CD14-positive monocyte (primary cell): ENCODE results near the gene RRAS. TPM values are rescaled to one million over a fixed set of nuclear protein-coding genes. Genes with fewer than 3 reads are reported as not detected.

Experiments
- DNase-seq, 3 donors: peaks; one replicate each; pipeline ENCODE4 v3.0.0-alpha.2; 2011 to 2022
- H2AFZ ChIP-seq: 2 replicates; pipeline ENCODE4 v1.6.0; 2012; ENCODE audit warnings: mild to moderate bottlenecking, low read depth, low read length, inconsistent platforms; ENCODE audit not compliant: insufficient read depth, poor library complexity, severe bottlenecking
- H3K27ac ChIP-seq, 2 donors: 1 replicate in 1 of 2; 2 replicates in 1 of 2; pipeline ENCODE4 v1.5.1; 2012 to 2013; ENCODE audit warnings: low read length in 2 of 2, control low read depth in 1 of 2, inconsistent platforms in 1 of 2, low read depth in 1 of 2, mild to moderate bottlenecking in 1 of 2
- H3K27me3 ChIP-seq, 2 donors: one replicate each; pipeline versions ENCODE4 v1.6.0 to v1.6.1; 2011 to 2013; ENCODE audit warnings: low read length in 2 of 2; ENCODE audit not compliant: control insufficient read depth in 2 of 2, insufficient read depth in 2 of 2
- H3K36me3 ChIP-seq, 2 donors: replicated peaks in 1 of 2; 1 replicate in 1 of 2; 2 replicates in 1 of 2; pipeline versions ENCODE4 v1.5.1 to v1.6.1; 2012 to 2013; ENCODE audit warnings: low read length in 2 of 2, control low read depth in 1 of 2, inconsistent platforms in 1 of 2, mild to moderate bottlenecking in 1 of 2; ENCODE audit not compliant: insufficient read depth in 2 of 2, control insufficient read depth in 1 of 2
- H3K4me1 ChIP-seq, 2 donors: 1 replicate in 1 of 2; 2 replicates in 1 of 2; pipeline versions ENCODE4 v1.5.1 to v1.6.1; 2012 to 2013; ENCODE audit warnings: low read length in 2 of 2, control low read depth in 1 of 2, inconsistent platforms in 1 of 2, mild to moderate bottlenecking in 1 of 2, moderate library complexity in 1 of 2; ENCODE audit not compliant: insufficient read depth in 2 of 2, control insufficient read depth in 1 of 2
- H3K4me2 ChIP-seq: replicated peaks from 2 replicates; pipeline ENCODE3; 2012; ENCODE audit warnings: low read length, moderate library complexity, mild to moderate bottlenecking; ENCODE audit not compliant: poor library complexity, severe bottlenecking; ENCODE audit errors: extremely low read depth
- H3K4me3 ChIP-seq, 3 experiments: fragments of 200-600 bp in 1 of 3; sonication (generic) in 1 of 3; replicated peaks in 1 of 3; 1 replicate in 2 of 3; 2 replicates in 1 of 3; pipeline ENCODE4 v1.5.1; 2011 to 2013; ENCODE audit warnings: low read length in 3 of 3, mild to moderate bottlenecking in 3 of 3, control low read depth in 2 of 3, low read depth in 2 of 3, inconsistent platforms in 1 of 3, moderate library complexity in 1 of 3
- H3K79me2 ChIP-seq: 2 replicates; pipeline ENCODE4 v1.6.0; 2012; ENCODE audit warnings: mild to moderate bottlenecking, control low read depth, inconsistent platforms, low read length, moderate library complexity; ENCODE audit not compliant: insufficient read depth
- H3K9ac ChIP-seq: 2 replicates; pipeline ENCODE4 v1.6.0; 2017; ENCODE audit warnings: low read length, mild to moderate bottlenecking; ENCODE audit not compliant: insufficient read depth, poor library complexity, severe bottlenecking
- H3K9me3 ChIP-seq, 2 donors: replicated peaks in 1 of 2; 1 replicate in 1 of 2; 2 replicates in 1 of 2; pipeline versions ENCODE4 v1.5.1 to v1.6.1; 2012 to 2013; ENCODE audit warnings: low read length in 2 of 2, control low read depth in 1 of 2; ENCODE audit not compliant: control insufficient read depth in 1 of 2, insufficient read depth in 1 of 2
- H4K20me1 ChIP-seq: 2 replicates; pipeline ENCODE4 v1.6.0; 2012; ENCODE audit warnings: mild to moderate bottlenecking, low read length, control low read depth, moderate library complexity; ENCODE audit not compliant: insufficient read depth
- H3K27ac Mint-ChIP-seq, 7 donors: one replicate each; pipeline ENCODE4 v1.8.0; 2020; ENCODE audit warnings: mild to moderate bottlenecking in 7 of 7, mixed read lengths in 7 of 7, moderate library complexity in 6 of 7, inconsistent platforms in 2 of 7
- H3K27me3 Mint-ChIP-seq, 3 donors: one replicate each; pipeline ENCODE4 v1.8.0; 2021 to 2022; ENCODE audit warnings: low read depth in 3 of 3, mild to moderate bottlenecking in 3 of 3, mixed read lengths in 3 of 3, moderate library complexity in 3 of 3, inconsistent platforms in 1 of 3
- H3K36me3 Mint-ChIP-seq, 2 donors: one replicate each; pipeline ENCODE4 v1.8.0; 2020; ENCODE audit warnings: mixed read lengths in 2 of 2, inconsistent platforms in 1 of 2, mild to moderate bottlenecking in 1 of 2
- H3K4me1 Mint-ChIP-seq: one replicate; pipeline ENCODE4 v1.8.0; 2020; ENCODE audit warnings: mild to moderate bottlenecking, mixed read lengths
- H3K4me3 Mint-ChIP-seq, 2 donors: one replicate each; pipeline ENCODE4 v1.8.0; 2020; ENCODE audit warnings: mild to moderate bottlenecking in 2 of 2, mixed read lengths in 2 of 2, moderate library complexity in 1 of 2
- H3K9me3 Mint-ChIP-seq, 7 donors: one replicate each; pipeline ENCODE4 v1.8.0; 2020 to 2022; ENCODE audit warnings: mixed read lengths in 7 of 7, mild to moderate bottlenecking in 6 of 7, moderate library complexity in 6 of 7, inconsistent platforms in 2 of 7
- WGBS: methylation state at CpG from one replicate; pipeline ENCODE4 v1.1.5; 2013; ENCODE audit warnings: missing lambda C conversion rate; ENCODE audit not compliant: insufficient coverage; 5-methylcytosine and 5-hydroxymethylcytosine counted together
- intact Hi-C, 2 donors: fragments of 100-400 bp; cut with micrococcal nuclease; formaldehyde crosslinking; loops; one replicate each; pipeline versions ENCODE4 v1.15.0 to v1.15.1; 2023
- polyA plus RNA-seq, 3 donors: library from polyadenylated mRNA; depleted of rRNA in 1 of 3; unstranded in 2 of 3; stranded (reverse) in 1 of 3; fragments of 300-500 nt in 2 of 3; fragments of >200 nt in 1 of 3; fragmentation: Illumina TruSeq in 2 of 3; gene quantifications; 1 replicate in 2 of 3; 2 replicates in 1 of 3; pipeline ENCODE4 v1.2.3, GENCODE V29; 2012 to 2021
- TF ChIP-seq, protein P1 (sequence below): fragments of 200-600 bp; IDR thresholded peaks from one replicate; pipeline ENCODE4 v1.8.0; 2022; ENCODE audit warnings: antibody characterized with exemption, mild to moderate bottlenecking

Gene RRAS
- polyA plus RNA-seq, 3 donors, result 74.9 to 91.7 (median 80.0) TPM

GRCh38 chr19:49660338-49660961, 20.5 kb upstream of the RRAS start:
- peaks cover 0 to 4% (median 0%) of the 10 kb centered on the region in 7 donors for H3K9me3 Mint-ChIP-seq
- H3K36me3 Mint-ChIP-seq, result peaks cover 55 to 76% of the 10 kb centered on the region in 2 donors
- no peak overlapping the region for H3K4me3 Mint-ChIP-seq
- 95% methylated on average over 12 of the region's 15 CpGs for WGBS
- no peak overlapping the region for H3K4me2 ChIP-seq
- H4K20me1 ChIP-seq, result peaks cover 58% of the 10 kb centered on the region
- peak overlapping the region in 4 of 7 donors; percentile 16 to 60 (median 39) for H3K27ac Mint-ChIP-seq
- TF ChIP-seq, protein P1, sequence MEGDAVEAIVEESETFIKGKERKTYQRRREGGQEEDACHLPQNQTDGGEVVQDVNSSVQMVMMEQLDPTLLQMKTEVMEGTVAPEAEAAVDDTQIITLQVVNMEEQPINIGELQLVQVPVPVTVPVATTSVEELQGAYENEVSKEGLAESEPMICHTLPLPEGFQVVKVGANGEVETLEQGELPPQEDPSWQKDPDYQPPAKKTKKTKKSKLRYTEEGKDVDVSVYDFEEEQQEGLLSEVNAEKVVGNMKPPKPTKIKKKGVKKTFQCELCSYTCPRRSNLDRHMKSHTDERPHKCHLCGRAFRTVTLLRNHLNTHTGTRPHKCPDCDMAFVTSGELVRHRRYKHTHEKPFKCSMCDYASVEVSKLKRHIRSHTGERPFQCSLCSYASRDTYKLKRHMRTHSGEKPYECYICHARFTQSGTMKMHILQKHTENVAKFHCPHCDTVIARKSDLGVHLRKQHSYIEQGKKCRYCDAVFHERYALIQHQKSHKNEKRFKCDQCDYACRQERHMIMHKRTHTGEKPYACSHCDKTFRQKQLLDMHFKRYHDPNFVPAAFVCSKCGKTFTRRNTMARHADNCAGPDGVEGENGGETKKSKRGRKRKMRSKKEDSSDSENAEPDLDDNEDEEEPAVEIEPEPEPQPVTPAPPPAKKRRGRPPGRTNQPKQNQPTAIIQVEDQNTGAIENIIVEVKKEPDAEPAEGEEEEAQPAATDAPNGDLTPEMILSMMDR, result no peak
- H3K4me1 ChIP-seq, result peaks cover 9 to 20% of the 10 kb centered on the region in 2 donors
- no peak for DNase-seq
- intact Hi-C loops, result loop anchor here in 1 of 2 donors (10.0 kb wide), 1 partner anchor 364 kb away; the partner anchor contains the start of genes VRK3 and ZNF473
- H3K27me3 ChIP-seq, result no peaks in the 10 kb centered on the region
- no peak overlapping the region for H3K9ac ChIP-seq
- H3K4me3 ChIP-seq, result no peak overlapping the region
- no peaks in the 10 kb centered on the region for H3K9me3 ChIP-seq
- peaks cover 24% of the 10 kb centered on the region for H3K79me2 ChIP-seq
- peaks cover 18% of the 10 kb centered on the region for H3K4me1 Mint-ChIP-seq
- no peak overlapping the region for H2AFZ ChIP-seq
- H3K27me3 Mint-ChIP-seq, result peaks cover 0 to 2% (median 0%) of the 10 kb centered on the region in 3 donors
- H3K27ac ChIP-seq, result peak overlapping the region in 1 of 2 donors; percentile 31
- H3K36me3 ChIP-seq, result peaks cover 68 to 78% of the 10 kb centered on the region in 2 donors

- Histone ChIP-seq H3K27me3 (no peaks in the 10 kb centered on the region), H3K79me2 (peaks cover 8% of the 10 kb centered on the region), H3K4me3 (no peak overlapping the region), H3K27ac (no peak overlapping the region), H3K4me2 (no peak overlapping the region), H3K9ac (no peak overlapping the region), H2AFZ (no peak overlapping the region), H3K4me1 (peaks cover 4 to 6% of the 10 kb centered on the region in 2 donors), H3K9me3 (no peaks in the 10 kb centered on the region), H3K36me3 (peaks cover 82 to 95% of the 10 kb centered on the region in 2 donors), H4K20me1 (peaks cover 49% of the 10 kb centered on the region)
- H3K4me1 Mint-ChIP-seq, result peaks cover 5% of the 10 kb centered on the region
- peaks cover 0 to 3% (median 0%) of the 10 kb centered on the region in 3 donors for H3K27me3 Mint-ChIP-seq
- H3K36me3 Mint-ChIP-seq, result peaks cover 70 to 92% of the 10 kb centered on the region in 2 donors
- H3K27ac Mint-ChIP-seq, result peak overlapping the region in 4 of 7 donors; percentile 5 to 52 (median 19)
- intact Hi-C loops, result no loop called here
- TF ChIP-seq, protein P1, result no peak
- WGBS, result 97% methylated on average over 10 of the region's 12 CpGs
- H3K9me3 Mint-ChIP-seq, result peaks cover 0 to 4% (median 0%) of the 10 kb centered on the region in 7 donors
- no peak overlapping the region for H3K4me3 Mint-ChIP-seq
- DNase-seq, result no peak
Measured at GRCh38 chr19:49658566-49659442, 18.9 kb upstream of the RRAS start.
